ENCODE results near the gene MGST2. TPM values are rescaled to one million over a fixed set of nuclear protein-coding genes. Genes with fewer than 3 reads are reported as not detected.

MGST2 gene
- total and polyA plus RNA-seq, 10 of the 15 experiments (the other 5 are each of a cell fraction or from before 2014, with no cell fraction given), result 19.0 to 50.1 (median 30.6) TPM

DNA sequence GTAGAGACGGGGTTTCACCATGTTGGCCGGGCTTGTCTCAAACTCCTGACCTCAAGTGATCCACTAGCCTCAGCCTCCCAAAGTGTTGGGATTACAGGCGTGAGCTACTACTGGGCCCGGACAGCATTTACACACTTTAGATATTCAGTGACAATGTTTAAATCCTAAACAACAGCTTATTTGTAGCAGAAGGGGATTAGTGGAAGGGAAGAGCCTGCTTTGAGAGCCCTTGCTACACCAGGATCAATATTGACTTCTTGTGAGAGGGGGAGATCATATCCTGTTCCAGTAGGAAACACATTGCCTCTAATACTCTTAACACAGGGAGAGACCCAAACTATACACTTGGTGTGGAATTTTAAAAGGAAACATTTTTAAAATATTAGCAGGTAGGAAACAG, 7.1 kb downstream of the MGST2 start:
- no peak for FAIRE-seq
- ChIA-PET RAD21 (ENCODE audit: unreplicated experiment) (no interaction called here), SMC1A (ENCODE audit: uncharacterized antibody, unreplicated experiment) (interaction anchor here (0.7 to 0.8 kb wide), 2 partner anchors 9 to 21 kb away, joined by 3 read pairs; no protein-coding TSS in a partner anchor), CTCF (no interaction called here), POLR2A (interaction anchor here (0.6 to 0.7 kb wide), 2 partner anchors 12 to 325 kb away, joined by 3 to 4 read pairs; no protein-coding TSS in a partner anchor)
- whole genome bisulfite sequencing (ENCODE audit: insufficient coverage, insufficient replicate concordance, low lambda C conversion rate, missing lambda C conversion rate), result 85% methylated on average over 4 of the region's 4 CpGs
- in situ Hi-C loops (cut with MboI), result no loop called here
- Histone ChIP-seq H4K20me1 (ENCODE audit: control insufficient read depth, insufficient read depth) (no peaks in the 10 kb centered on the region), H3K36me3 (ENCODE audit: control insufficient read depth in 2 of 2, insufficient read depth in 2 of 2, low read length in 1 of 2) (no peaks in the 10 kb centered on the region; a peak in 1 of 4 replicates), H3K9ac (ENCODE audit: control insufficient read depth, insufficient read depth, low read length) (no peak overlapping the region), H3K9me3 (replicated peaks; ENCODE audit: control insufficient read depth, insufficient read depth, low read length) (no peaks in the 10 kb centered on the region), H3K4me3 (no peak overlapping the region), H3K4me2 (ENCODE audit: control insufficient read depth, insufficient read depth) (no peak overlapping the region), H3K79me2 (ENCODE audit: control insufficient read depth, insufficient read depth, low read length) (no peaks in the 10 kb centered on the region; the same call in 1 of the 2 replicates), H2AFZ (ENCODE audit: control insufficient read depth, low read depth, low read length) (no peak overlapping the region), H3K27ac (ENCODE audit: control insufficient read depth, insufficient read depth) (no peak overlapping the region), H3K4me1 (ENCODE audit: control insufficient read depth, insufficient read depth, low read length) (peaks cover 4% of the 10 kb centered on the region; the same call in 1 of the 2 replicates), H3K27me3 (replicated peaks in 1 of 2; ENCODE audit: control insufficient read depth in 2 of 2, insufficient read depth in 2 of 2, low read length in 1 of 2) (no peaks in the 10 kb centered on the region)
- BruUV-seq (replicated peaks), result no TSS peak
- TF ChIP-seq, protein P1, sequence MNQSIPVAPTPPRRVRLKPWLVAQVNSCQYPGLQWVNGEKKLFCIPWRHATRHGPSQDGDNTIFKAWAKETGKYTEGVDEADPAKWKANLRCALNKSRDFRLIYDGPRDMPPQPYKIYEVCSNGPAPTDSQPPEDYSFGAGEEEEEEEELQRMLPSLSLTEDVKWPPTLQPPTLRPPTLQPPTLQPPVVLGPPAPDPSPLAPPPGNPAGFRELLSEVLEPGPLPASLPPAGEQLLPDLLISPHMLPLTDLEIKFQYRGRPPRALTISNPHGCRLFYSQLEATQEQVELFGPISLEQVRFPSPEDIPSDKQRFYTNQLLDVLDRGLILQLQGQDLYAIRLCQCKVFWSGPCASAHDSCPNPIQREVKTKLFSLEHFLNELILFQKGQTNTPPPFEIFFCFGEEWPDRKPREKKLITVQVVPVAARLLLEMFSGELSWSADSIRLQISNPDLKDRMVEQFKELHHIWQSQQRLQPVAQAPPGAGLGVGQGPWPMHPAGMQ (IDR thresholded peaks at IDR 0.05; ENCODE audit: borderline replicate concordance), result no peak
- no peak for TF ChIP-seq HDGF (IDR thresholded peaks at IDR 0.05)
- TF ChIP-seq RELA (IDR thresholded peaks at IDR 0.05; ENCODE audit: borderline replicate concordance, partially characterized antibody), result no peak
- no peak for TF ChIP-seq RAD21 (IDR thresholded peaks at IDR 0.05; ENCODE audit: insufficient read depth, low read depth, low read length)
- no peak for TF ChIP-seq EGR1 (IDR thresholded peaks at IDR 0.05; ENCODE audit: borderline replicate concordance in 1 of 2, low read depth in 2 of 2, low read length in 2 of 2)
- TF ChIP-seq STAT3 (IDR thresholded peaks at IDR 0.05; ENCODE audit: low read depth, low read length), result no peak
- no peak for TF ChIP-seq TAF1 (IDR thresholded peaks at IDR 0.05; ENCODE audit: borderline replicate concordance, low read depth, low read length)
- no peak for TF ChIP-seq ZNF622 (IDR thresholded peaks at IDR 0.05)
- TF ChIP-seq, protein P2, sequence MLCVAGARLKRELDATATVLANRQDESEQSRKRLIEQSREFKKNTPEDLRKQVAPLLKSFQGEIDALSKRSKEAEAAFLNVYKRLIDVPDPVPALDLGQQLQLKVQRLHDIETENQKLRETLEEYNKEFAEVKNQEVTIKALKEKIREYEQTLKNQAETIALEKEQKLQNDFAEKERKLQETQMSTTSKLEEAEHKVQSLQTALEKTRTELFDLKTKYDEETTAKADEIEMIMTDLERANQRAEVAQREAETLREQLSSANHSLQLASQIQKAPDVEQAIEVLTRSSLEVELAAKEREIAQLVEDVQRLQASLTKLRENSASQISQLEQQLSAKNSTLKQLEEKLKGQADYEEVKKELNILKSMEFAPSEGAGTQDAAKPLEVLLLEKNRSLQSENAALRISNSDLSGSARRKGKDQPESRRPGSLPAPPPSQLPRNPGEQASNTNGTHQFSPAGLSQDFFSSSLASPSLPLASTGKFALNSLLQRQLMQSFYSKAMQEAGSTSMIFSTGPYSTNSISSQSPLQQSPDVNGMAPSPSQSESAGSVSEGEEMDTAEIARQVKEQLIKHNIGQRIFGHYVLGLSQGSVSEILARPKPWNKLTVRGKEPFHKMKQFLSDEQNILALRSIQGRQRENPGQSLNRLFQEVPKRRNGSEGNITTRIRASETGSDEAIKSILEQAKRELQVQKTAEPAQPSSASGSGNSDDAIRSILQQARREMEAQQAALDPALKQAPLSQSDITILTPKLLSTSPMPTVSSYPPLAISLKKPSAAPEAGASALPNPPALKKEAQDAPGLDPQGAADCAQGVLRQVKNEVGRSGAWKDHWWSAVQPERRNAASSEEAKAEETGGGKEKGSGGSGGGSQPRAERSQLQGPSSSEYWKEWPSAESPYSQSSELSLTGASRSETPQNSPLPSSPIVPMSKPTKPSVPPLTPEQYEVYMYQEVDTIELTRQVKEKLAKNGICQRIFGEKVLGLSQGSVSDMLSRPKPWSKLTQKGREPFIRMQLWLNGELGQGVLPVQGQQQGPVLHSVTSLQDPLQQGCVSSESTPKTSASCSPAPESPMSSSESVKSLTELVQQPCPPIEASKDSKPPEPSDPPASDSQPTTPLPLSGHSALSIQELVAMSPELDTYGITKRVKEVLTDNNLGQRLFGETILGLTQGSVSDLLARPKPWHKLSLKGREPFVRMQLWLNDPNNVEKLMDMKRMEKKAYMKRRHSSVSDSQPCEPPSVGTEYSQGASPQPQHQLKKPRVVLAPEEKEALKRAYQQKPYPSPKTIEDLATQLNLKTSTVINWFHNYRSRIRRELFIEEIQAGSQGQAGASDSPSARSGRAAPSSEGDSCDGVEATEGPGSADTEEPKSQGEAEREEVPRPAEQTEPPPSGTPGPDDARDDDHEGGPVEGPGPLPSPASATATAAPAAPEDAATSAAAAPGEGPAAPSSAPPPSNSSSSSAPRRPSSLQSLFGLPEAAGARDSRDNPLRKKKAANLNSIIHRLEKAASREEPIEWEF (IDR thresholded peaks at IDR 0.05; ENCODE audit: insufficient replicate concordance, low read depth, low read length), result no peak
- TF ChIP-seq TCF7 (IDR thresholded peaks at IDR 0.05; ENCODE audit: borderline replicate concordance), result no peak
- TF ChIP-seq, protein P3, sequence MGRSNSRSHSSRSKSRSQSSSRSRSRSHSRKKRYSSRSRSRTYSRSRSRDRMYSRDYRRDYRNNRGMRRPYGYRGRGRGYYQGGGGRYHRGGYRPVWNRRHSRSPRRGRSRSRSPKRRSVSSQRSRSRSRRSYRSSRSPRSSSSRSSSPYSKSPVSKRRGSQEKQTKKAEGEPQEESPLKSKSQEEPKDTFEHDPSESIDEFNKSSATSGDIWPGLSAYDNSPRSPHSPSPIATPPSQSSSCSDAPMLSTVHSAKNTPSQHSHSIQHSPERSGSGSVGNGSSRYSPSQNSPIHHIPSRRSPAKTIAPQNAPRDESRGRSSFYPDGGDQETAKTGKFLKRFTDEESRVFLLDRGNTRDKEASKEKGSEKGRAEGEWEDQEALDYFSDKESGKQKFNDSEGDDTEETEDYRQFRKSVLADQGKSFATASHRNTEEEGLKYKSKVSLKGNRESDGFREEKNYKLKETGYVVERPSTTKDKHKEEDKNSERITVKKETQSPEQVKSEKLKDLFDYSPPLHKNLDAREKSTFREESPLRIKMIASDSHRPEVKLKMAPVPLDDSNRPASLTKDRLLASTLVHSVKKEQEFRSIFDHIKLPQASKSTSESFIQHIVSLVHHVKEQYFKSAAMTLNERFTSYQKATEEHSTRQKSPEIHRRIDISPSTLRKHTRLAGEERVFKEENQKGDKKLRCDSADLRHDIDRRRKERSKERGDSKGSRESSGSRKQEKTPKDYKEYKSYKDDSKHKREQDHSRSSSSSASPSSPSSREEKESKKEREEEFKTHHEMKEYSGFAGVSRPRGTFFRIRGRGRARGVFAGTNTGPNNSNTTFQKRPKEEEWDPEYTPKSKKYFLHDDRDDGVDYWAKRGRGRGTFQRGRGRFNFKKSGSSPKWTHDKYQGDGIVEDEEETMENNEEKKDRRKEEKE (IDR thresholded peaks at IDR 0.05), result no peak
- no peak for TF ChIP-seq ZNF274 (IDR thresholded peaks at IDR 0.05; ENCODE audit: insufficient read depth, insufficient read length)
- no peak for TF ChIP-seq NR2F1 (conservative IDR thresholded peaks at IDR 0.05)
- TF ChIP-seq RBBP5 (conservative IDR thresholded peaks at IDR 0.05), result no peak
- TF ChIP-seq, protein P4, sequence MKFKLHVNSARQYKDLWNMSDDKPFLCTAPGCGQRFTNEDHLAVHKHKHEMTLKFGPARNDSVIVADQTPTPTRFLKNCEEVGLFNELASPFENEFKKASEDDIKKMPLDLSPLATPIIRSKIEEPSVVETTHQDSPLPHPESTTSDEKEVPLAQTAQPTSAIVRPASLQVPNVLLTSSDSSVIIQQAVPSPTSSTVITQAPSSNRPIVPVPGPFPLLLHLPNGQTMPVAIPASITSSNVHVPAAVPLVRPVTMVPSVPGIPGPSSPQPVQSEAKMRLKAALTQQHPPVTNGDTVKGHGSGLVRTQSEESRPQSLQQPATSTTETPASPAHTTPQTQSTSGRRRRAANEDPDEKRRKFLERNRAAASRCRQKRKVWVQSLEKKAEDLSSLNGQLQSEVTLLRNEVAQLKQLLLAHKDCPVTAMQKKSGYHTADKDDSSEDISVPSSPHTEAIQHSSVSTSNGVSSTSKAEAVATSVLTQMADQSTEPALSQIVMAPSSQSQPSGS (IDR thresholded peaks at IDR 0.05; ENCODE audit: low read length), result no peak
- intact Hi-C loops (cut with micrococcal nuclease; ENCODE audit: unreplicated experiment), result no loop called here
- no peak for ATAC-seq
- DNase-seq (ENCODE audit: low read depth, low spot score), result no peak
